Esophagus squamous epithelium (tissue), 5 donors: ENCODE measurements around the gene CYP1A2. TPM values are rescaled to one million over a fixed set of nuclear protein-coding genes. Genes with fewer than 3 reads are reported as not detected.

Source experiments
- DNase-seq: peaks from one replicate; lab custom pipeline; 2025; lab: John Stamatoyannopoulos, UW
- H3K27ac ChIP-seq, 4 donors: fragments of 200-600 bp; sonication (generic); one replicate each; pipeline ENCODE4 v1.5.1; 2016 to 2019; ENCODE audit warnings: mild to moderate bottlenecking in 1 of 4
- H3K27me3 ChIP-seq, 4 donors: fragments of 200-600 bp; sonication (generic); 1 replicate in 3 of 4; 2 replicates in 1 of 4; pipeline versions ENCODE4 v1.5.1 to v1.6.0; 2017 to 2021; ENCODE audit warnings: antibody characterized with exemption in 1 of 4
- H3K36me3 ChIP-seq, 3 donors: fragments of 200-600 bp; sonication (generic); one replicate each; pipeline ENCODE4 v1.5.1; 2016 to 2019
- H3K4me1 ChIP-seq, 3 donors: fragments of 200-600 bp; sonication (generic); one replicate each; pipeline ENCODE4 v1.5.1; 2017 to 2019
- H3K4me3 ChIP-seq, 4 donors: fragments of 200-600 bp; sonication (generic); 1 replicate in 3 of 4; 2 replicates in 1 of 4; pipeline ENCODE4 v1.5.1; 2016 to 2019; ENCODE audit warnings: mild to moderate bottlenecking in 2 of 4, moderate library complexity in 1 of 4
- H3K9me3 ChIP-seq, 3 donors: fragments of 200-600 bp; sonication (generic); one replicate each; pipeline ENCODE4 v1.5.1; 2016 to 2019
- CTCF ChIP-seq, 6 experiments: fragments of 450-650 bp in 4 of 6; fragments of 200-600 bp in 2 of 6; sonication (generic) in 2 of 6; IDR thresholded peaks; one replicate each; pipeline ENCODE4 v1.5.1; 2016 to 2019; ENCODE audit warnings: antibody characterized with exemption in 6 of 6, mild to moderate bottlenecking in 4 of 6, moderate library complexity in 4 of 6
- POLR2A ChIP-seq, 4 donors: fragments of 450-650 bp; IDR thresholded peaks; one replicate each; pipeline ENCODE4 v1.6.1; 2017; ENCODE audit warnings: antibody characterized with exemption in 4 of 4, mild to moderate bottlenecking in 4 of 4, moderate library complexity in 3 of 4
- WGBS, 2 donors: methylation state at CpG; one replicate each; pipeline ENCODE4 v1.1.5; 2018; 5-methylcytosine and 5-hydroxymethylcytosine counted together
- intact Hi-C: fragments of 100-400 bp; cut with DNase I; formaldehyde crosslinking; loops from one replicate; pipeline ENCODE4 v1.15.0; 2022
- total RNA-seq, 4 donors: library from RNA; depleted of rRNA; stranded (reverse); fragments of >200 nt; gene quantifications; one replicate each; pipeline ENCODE4 v1.1.0, GENCODE V29; 2016
- donor health status: DM: yes; HTN: yes; CAD: no.

CYP1A2 gene
- total RNA-seq, 4 donors from 2014 or later: not detected

- Histone ChIP-seq H3K27me3 (no peaks in the 10 kb centered on the region), H3K27ac (peak overlapping the region; percentile 83 to 92 (median 84)), H3K4me3 (no peak overlapping the region), H3K36me3 (peaks cover 27 to 90% (median 33%) of the 10 kb centered on the region in 3 donors), H3K9me3 (no peaks in the 10 kb centered on the region), H3K4me1 (peaks cover 20 to 51% (median 25%) of the 10 kb centered on the region in 3 donors)
- TF ChIP-seq CTCF (IDR thresholded peaks at IDR 0.05) (no peak), POLR2A (IDR thresholded peaks at IDR 0.05) (no peak)
- intact Hi-C loops: loop anchor here (2.0 to 10.0 kb wide), 2 partner anchors 28 to 104 kb away; partner anchors contain the start of gene FAM219B
- no peak for DNase-seq
- WGBS, 2 donors: 80% methylated on average over 13 of the region's 20 CpGs; no CpG with 5 or more reads in 1 of the 2 donors
Measured at GRCh38 chr15:74800559-74801094, 52.0 kb downstream of the CYP1A2 start.

GRCh38 chr15:74801311-74801997, 52.8 kb downstream of the CYP1A2 start:
- intact Hi-C loops: loop anchor here (2.0 to 10.0 kb wide), 2 partner anchors 29 to 103 kb away; partner anchors contain the start of gene FAM219B
- no peak for TF ChIP-seq POLR2A (IDR thresholded peaks at IDR 0.05)
- no peak for TF ChIP-seq CTCF (IDR thresholded peaks at IDR 0.05)
- Histone ChIP-seq H3K27me3 (no peaks in the 10 kb centered on the region), H3K27ac (no peak overlapping the region), H3K9me3 (no peaks in the 10 kb centered on the region), H3K4me3 (no peak overlapping the region), H3K4me1 (peaks cover 20 to 43% (median 25%) of the 10 kb centered on the region in 3 donors), H3K36me3 (peaks cover 27 to 87% (median 33%) of the 10 kb centered on the region in 3 donors)
- no peak for DNase-seq
- 79 to 88% methylated on average over 7 to 10 of the region's 18 CpGs for whole genome bisulfite sequencing, 2 donors

GRCh38 chr15:74802290-74802689, 53.6 kb downstream of the CYP1A2 start:
- 83% methylated on average over 4 of the region's 20 CpGs; no CpG with 5 or more reads in 1 of the 2 donors for WGBS, 2 donors

GRCh38 chr15:74802862-74803447, 54.3 kb downstream of the CYP1A2 start:
- Histone ChIP-seq H3K9me3 (no peaks in the 10 kb centered on the region), H3K27ac (no peak overlapping the region), H3K36me3 (peaks cover 27 to 76% (median 33%) of the 10 kb centered on the region in 3 donors), H3K4me3 (no peak overlapping the region), H3K27me3 (no peaks in the 10 kb centered on the region), H3K4me1 (peaks cover 20 to 38% (median 28%) of the 10 kb centered on the region in 3 donors)
- 87 to 94% methylated on average over 8 to 25 of the region's 31 CpGs for WGBS, 2 donors
- DNase-seq: no peak
- TF ChIP-seq POLR2A (IDR thresholded peaks at IDR 0.05) (no peak), CTCF (IDR thresholded peaks at IDR 0.05) (no peak)
- intact Hi-C loops: loop anchor here (10.0 kb wide), 1 partner anchor 102 kb away; the partner anchor contains the start of gene FAM219B

More at GRCh38 chr15:74802290-74802689, 53.6 kb downstream of the CYP1A2 start:
- peaks cover 20 to 38% (median 25%) of the 10 kb centered on the region in 3 donors for H3K4me1 ChIP-seq
- no peak overlapping the region for H3K27ac ChIP-seq
- H3K4me3 ChIP-seq: no peak overlapping the region
- H3K9me3 ChIP-seq: no peaks in the 10 kb centered on the region
- no peak for DNase-seq
- H3K36me3 ChIP-seq: peaks cover 27 to 81% (median 33%) of the 10 kb centered on the region in 3 donors
- intact Hi-C loops: loop anchor here (10.0 kb wide), 1 partner anchor 103 kb away; the partner anchor contains the start of gene FAM219B
- H3K27me3 ChIP-seq: no peaks in the 10 kb centered on the region
- TF ChIP-seq CTCF (IDR thresholded peaks at IDR 0.05) (no peak), POLR2A (IDR thresholded peaks at IDR 0.05) (no peak)
